D721Med (cell line): ENCODE data around the gene PARVA.

Experiments
- DNase-seq: peaks from one replicate; pipeline ENCODE4 v3.0.0; 2011; ENCODE audit warnings: low spot score; ENCODE audit not compliant: insufficient read length
- FAIRE-seq: peaks from 2 replicates; lab custom pipeline; 2011; peaks lifted over from hg19 to GRCh38; lab: Jason Lieb, UNC
- CTCF ChIP-seq: IDR thresholded peaks from 2 replicates; pipeline ENCODE4 v1.5.1; 2012; ENCODE audit warnings: mild to moderate bottlenecking, control low read depth; ENCODE audit not compliant: insufficient read depth; ENCODE audit errors: missing control alignments

The PARVA gene

GRCh38 chr11:12480401-12480800 lies 103.0 kb downstream of the PARVA start:
- DNase-seq (no peak), FAIRE-seq (no peak)
- no peak for TF ChIP-seq CTCF

DNA sequence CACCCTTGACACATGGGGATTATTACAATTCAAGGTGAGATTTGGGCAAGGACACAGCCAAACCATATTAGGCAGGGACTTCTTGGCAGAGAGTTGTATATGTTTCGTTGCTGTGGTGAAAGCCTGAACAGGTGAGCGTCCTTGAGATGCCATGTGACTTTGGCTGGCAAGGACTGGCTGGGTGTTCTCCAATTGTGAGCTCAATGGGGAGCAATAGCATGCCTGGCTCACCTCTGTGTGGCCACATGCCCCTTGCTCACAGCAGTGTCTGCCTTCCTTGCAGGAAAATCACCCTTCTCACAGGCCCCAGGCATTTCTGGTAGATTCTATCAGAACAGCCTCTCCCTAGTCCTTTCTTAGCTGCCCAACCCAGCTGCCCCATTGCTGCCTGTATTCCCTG lies 105.5 kb downstream of the PARVA start:
- no peak for FAIRE-seq
- no peak for DNase-seq
- no peak for TF ChIP-seq CTCF

DNA sequence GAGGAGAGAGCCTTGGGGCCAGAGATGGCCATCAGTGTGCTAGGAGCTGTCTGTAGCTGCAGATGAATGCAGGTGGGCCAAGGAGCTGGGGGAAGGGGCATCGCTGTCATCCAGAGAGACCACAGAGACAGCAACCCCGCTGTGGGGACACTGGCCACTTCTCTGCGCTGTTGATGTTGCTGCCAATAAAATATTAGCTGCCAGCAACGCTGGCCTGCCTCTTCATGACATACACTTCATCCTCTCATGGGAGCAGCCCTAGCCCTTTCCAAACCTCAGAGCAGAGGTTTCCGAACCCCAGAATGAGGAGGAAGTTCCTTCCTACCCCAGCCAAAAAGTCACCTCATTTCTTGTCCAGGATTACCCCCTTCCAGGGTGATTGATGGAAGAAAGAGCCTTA lies 106.2 kb downstream of the PARVA start:
- no peak for FAIRE-seq
- no peak for TF ChIP-seq CTCF
- DNase-seq = no peak

DNA sequence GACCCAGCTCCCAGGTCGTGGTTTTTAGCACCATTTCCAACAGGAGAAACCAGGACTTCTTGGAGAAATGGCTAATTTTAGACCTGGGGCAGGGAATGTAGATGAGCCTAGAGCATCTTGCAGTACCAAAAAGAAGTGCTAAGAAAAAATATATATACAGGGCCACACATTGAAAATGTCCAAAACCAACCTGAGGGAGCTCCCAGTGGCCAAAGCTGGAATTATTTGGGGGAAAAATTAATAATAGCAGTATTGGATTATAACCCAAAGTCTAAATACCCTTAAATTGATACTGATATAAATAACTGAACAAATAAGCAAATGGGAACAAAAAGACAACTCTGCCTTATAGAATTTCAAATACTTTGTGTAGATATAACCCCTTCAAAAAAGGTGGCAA lies 108.0 kb downstream of the PARVA start:
- DNase-seq (no peak), FAIRE-seq (no peak)
- TF ChIP-seq CTCF = peak; percentile 11

DNA sequence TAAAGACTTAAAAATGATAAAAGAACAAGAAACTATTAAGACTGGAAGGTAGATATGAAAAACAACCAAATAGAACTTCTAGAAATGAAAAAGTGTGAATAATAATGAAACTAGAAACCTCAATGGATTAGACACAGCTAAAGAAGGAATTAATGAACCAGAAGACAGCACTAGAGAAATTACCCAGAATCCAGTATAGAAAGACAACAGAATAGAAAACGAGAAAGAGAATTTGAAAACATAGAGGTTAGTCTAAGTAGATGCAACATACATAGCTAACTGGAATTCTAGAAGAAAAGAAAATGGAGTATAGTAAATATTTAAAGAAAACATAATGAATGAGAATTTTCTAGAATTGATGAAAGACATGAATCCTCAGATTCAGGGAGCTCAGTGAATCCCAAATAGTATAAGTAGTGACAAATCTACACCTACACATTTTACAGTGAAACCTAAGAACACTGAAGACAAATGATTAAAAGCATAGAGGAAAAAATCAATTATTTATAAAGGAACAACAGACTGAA lies 111.9 kb downstream of the PARVA start:
- FAIRE-seq = no peak
- no peak for TF ChIP-seq CTCF

GRCh38 chr11:12494699-12495098 lies 117.3 kb downstream of the PARVA start:
- DNase-seq = no peak
- no peak for FAIRE-seq
- no peak for TF ChIP-seq CTCF

More for the DNA sequence above, 111.9 kb downstream of the PARVA start:
- no peak for DNase-seq

DNA sequence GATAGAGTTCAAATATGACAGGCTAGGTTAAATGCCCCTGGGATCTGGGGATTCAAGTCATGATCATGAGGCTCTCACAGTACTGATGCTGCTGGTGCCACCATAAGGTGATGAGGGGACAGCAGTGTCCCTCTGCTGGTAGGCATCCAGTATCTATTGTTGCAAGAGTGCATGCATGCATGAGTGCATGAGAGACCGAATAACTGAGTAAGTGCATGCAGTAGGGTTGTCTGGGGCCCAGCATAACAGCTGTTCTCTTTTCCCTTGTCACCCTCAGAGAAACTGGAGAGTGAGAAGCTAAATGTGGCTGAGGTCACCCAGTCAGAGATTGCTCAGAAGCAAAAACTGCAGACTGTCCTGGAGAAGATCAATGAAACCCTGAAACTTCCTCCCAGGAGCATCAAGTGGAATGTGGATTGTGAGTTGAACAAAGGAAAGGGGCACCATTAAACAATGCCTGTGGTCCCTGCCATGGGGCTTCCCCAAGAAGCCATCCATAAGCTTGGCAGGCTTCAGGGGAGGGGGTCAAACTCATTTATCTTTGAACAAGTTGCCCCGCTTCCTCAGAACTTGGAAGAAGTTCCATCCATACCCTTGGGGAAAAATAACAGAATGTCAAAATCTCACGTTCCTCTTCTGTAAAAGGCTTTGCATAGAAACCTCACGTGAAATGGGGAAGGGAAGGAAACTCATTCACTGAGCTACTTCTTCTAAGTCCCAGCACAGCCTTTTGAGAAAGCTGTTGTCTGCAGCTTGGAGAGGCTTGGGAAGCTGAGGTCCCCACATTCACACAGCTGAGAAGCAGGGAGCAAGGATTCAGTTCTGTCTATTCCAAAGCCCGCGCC lies 119.0 kb downstream of the PARVA start:
- TF ChIP-seq CTCF = no peak
- no peak for FAIRE-seq
- no peak for DNase-seq
